CD4-positive, alpha-beta T cell treated with Interleukin-4 for 1 hour (primary cell): ENCODE measurements around the gene DOK1.

Experiments used
- DNase-seq, 2 donors: peaks; one replicate each; pipeline ENCODE4 v3.0.0-alpha.2; 2020 to 2022

The DOK1 gene

DNA sequence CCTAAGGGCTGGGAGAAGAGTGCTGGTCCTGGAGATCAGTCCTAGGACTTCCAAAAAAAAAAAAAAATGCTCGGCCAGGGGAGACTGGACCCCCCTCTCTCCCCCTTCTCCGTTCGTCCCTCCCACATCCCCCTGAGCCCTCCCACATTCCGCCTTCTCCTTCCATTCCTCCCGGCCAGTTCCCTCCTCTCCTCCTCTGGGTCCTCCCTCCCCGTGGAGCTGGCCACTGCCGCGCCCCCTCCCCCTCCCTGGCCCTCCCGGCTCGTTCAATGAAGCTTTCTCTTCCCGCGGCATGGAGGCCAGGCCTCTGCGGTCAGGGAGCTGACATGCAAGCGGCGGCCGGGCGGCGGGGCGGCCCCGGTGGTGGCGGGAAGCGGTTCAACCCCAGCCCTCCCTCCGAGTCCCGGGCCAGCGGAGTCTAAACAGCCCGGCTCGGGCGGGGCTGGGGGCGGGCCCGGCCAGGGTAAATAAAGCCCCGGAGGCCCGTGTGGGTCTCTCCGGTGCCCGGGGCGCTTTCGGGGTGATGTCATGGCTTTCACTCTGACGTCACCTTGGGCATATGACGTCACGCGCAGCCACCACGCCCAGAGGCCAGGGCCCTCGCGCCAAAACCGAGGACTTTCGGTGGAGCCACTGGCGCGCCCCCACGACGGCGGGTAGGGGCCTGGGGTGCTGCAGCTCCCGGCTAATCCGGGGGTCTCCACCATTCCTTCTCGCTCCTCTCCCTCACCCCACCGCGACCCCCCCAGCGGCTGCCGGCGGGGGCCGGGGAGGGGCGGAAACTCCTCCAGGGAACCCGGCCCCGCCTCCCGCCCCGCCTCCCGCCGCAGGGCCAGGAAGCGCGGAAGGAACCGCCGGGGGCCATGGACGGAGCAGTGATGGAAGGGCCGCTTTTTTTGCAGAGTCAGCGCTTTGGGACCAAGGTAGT is at the start of gene DOK1, which contains the start of gene LOXL3:
DOK1 (plus strand) TSS at position 829 of the 928 bp plus-strand sequence; CDS start at position 864, 35 bp downstream.
LOXL3 (minus strand) TSS at position 51 of the 928 bp plus-strand sequence. CDS start 1,308 bp downstream, outside the sequence.
- DNase-seq, result peak; percentile 79 to 86

DNA sequence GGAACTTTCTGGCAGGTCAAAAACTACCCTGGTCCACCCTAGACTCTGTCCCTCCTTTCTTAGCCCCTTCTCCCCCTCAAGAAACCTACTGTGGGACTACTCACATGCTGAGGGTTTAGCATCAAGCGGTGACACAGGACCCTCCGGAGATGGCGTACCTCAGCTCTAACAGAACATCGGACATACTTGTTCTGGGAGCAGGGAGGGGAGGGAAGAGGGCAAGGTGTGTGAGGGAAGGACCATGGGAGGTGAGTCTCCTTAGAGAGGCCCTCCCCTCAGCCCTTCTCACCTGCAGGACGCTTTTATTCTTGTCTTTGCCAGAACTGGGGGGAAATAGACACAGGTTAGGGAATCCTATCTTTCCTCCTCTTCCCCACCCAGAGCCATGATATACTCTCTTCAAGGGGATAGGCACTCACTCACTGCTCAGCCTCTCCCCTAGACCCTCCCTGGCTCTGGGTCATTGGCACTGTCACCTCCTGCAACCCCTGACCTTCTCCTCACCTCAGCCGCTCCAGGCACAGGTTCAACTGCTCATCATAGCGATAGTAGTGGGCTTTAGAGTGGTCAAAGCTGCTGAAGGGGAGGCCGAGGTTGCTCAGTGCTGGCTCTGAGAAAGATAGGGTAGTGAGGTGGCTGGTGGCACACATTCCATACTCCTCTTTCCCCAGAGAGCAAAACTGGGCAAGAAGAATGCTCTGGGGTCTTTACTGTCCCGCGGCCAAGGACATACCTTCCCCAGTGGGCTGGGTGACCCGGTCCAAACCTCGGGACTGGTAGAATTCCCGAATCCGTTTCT is 48.9 kb upstream of the DOK1 start:
- DNase-seq, result no peak

DNA sequence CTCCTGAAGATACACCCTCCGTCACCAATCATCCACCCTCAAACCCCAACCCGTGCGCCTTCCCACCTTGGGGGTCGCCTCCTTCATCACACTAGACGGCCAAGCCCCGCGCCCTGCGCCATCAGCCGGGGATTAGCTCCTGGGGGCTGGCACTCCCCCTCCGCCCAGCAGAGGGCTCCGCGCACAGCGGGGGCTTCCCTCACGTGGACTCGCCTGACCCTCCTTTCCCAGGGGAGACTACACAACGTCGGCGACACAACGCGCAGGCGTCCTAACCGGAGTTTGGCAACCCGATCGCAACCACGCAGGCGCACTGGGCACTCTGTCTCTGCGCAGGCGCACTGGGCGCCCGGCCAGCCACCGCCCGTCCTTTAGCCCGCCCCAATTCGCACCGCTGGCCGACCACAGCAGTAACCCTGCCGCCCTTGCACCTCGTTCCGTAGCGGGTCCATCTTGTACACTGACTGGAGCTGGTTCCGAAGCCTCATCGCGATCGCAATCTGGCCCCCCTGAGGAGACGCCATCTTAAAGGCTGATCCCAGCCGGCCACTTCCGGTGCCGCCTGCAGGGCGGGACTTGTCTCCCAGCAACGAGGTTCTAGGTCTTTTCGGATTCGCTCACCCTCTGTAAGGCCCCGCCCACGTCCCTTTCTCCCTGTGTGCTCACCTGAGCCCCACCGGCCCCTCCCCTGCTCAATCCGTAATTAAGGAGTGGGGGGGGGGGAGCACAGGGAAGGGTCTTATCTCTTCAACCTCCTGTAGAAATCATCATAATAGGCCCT is 47.2 kb upstream of the DOK1 start, which contains the start of gene PCGF1:
PCGF1 (minus strand) TSS at position 551 of the 781 bp plus-strand sequence; CDS start at position 524, 27 bp downstream.
- DNase-seq, result peak; percentile 98 to 99

DNA sequence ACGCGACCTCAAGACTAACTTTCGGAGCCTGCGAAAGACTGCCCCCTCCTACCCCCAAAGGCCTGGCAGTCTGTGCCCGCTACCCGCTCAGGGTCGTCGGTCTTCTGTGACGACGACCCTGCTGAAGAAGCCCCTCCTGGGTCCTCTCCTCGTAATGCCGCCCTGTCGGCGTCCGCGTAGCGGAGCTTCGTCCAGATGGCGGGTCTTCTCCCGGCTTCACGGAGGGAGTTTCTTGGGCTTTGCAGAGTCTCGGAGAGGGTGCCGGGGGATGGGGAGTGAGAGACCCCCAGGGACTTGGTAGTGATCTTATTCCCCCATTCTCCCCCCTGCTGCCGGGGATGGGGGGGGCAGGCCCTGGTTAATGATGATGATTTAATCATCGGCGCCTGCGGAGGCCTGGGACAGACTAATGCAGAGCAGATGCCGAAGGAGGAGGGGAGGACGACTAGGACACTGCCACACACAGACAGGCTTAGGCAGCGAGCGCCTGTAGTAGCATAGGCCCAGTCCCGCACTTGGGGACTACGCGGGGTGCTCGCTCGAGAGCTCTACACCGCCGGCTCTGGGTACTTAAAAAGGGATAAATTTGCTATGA is 46.5 kb upstream of the DOK1 start:
- DNase-seq, result peak in 1 of 2 donors; percentile 18

DNA sequence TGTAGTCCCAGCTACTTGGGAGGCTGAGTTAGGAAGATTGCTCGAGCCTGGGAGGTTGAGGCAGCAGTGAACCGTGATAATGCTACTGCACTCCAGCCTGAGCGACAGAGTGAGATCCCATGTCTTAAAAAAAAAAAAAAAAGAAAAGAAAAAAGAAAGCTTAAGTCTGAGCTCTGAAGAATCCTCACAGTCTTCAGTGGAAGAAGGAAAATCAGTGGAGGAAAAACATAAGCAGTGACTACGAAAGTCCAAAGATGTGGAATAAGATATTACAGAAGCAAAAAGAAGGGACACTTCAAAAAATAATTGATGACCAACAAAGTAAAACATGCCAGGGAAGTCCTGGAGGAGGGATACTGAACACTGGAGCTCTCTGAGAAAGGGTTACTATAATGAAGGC is 44.2 kb upstream of the DOK1 start:
- DNase-seq, result no peak

DNA sequence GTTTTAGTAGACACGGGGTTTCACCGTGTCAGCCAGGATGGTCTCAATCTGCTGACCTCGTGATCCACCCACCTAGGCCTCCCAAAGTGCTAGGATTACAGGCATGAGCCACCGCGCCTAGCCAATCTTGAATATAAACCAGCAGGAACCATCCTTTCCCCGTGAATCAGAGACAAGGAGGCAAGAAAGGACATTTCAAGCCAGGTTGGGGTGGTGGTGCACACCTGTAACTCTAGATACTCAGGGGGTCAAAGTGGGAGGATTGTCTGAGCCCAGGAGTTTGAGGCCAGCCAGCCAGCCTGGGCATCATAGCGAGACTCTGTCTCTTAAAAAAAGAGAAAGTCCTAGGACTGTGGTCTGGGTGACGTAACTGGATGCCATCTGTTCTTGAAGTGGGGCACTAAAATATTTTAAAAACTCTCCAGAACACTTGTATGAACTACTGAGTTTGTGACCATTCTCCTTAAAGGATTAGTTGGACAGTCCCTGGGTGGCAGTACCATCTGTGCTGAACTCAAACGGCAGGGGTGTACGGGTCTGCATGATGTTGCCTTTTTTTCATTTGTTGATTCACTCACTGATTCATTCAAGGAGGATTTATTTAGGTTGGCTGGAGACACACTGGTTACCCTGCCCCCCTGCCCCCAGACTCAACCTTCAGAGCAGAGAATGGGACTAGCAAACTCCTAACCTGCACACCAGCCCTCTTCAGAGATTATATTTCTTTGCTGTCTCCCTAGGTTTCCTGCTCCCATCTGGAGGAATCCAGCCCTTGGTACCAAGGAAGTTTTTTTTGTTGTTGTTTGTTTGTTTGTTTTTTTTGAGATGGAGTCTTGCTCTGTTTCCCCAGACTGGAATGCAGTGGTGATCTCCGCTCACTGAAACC is 43.2 kb upstream of the DOK1 start:
- no peak for DNase-seq

DNA sequence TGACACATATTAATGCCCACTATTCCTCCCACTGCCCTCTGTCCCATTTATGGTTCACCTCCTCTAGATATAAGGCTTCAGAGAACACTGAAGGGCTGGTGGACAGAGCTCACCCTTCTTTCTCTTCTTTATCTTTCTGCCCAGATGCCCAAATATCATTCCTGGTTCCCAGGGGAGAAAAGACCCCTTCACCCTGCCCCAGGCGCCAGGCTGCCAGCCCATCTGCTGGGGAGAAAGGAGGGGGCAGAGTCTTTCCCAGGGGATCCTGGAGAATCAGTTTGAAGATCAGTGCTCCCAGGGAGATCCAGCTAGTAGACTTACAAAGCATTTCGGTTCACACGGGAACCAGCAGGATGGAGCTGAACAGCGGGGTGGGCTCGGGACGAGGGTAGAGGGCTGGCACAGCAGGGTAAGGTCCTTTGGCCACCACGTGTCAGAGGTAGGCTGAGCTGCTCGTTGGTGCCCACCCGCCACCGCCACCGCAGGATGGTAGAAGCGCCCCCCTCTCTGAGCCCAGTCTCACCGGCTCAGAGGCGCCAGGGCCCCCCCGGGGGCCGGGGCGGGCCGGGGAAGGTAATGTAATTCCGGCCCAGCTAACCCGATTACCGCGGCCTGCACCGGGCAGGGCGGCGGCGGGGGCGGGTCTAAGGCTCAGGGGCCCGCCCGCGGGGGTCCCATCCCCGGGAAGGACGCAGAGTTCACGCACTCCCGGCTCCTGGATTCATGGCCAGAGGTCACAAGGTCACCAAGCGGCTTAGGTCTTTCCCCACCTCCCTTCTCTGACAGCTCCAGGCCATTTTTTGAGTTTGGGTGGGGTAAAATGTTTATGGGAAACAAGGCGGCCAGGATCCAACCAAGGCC is 41.5 kb upstream of the DOK1 start:
- no peak for DNase-seq

DNA sequence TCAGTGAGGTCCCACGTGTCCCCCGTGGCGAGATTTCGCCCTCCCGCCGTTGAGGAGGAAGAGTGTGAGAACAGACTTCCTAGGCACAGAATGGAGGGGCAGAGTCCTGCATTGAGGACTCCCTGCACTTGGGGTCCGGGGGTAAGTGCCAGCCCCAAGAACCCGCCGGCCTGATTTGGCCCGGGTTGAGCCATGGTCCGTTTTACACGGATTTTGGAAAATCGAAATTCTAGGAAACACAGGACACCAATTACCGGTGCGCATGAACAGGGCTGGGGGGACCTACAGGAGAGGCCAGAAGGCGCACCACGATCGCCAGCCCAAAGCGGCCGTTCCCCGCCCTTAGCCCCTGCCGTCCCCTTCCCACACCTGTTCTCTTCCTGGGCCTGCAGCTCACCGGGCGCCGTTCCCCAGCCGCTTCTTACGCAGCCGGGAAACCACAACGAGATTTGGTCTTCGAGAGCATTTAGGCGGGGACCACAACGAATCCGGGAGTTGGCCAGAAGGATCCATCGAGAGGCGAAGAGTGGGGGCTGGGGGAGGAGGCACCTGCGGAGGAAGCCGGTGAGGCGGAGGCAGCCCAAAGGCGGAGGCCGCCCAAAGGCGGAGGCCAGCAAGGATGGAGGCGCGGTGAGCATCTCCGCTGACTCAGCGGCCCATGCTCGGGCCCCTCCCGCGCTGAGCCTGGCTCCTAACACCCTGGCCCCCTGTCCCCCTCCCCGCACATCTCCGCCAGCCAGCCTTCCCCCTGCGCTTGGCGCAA is 40.7 kb upstream of the DOK1 start:
- peak in 1 of 2 donors; percentile 34 for DNase-seq

DNA sequence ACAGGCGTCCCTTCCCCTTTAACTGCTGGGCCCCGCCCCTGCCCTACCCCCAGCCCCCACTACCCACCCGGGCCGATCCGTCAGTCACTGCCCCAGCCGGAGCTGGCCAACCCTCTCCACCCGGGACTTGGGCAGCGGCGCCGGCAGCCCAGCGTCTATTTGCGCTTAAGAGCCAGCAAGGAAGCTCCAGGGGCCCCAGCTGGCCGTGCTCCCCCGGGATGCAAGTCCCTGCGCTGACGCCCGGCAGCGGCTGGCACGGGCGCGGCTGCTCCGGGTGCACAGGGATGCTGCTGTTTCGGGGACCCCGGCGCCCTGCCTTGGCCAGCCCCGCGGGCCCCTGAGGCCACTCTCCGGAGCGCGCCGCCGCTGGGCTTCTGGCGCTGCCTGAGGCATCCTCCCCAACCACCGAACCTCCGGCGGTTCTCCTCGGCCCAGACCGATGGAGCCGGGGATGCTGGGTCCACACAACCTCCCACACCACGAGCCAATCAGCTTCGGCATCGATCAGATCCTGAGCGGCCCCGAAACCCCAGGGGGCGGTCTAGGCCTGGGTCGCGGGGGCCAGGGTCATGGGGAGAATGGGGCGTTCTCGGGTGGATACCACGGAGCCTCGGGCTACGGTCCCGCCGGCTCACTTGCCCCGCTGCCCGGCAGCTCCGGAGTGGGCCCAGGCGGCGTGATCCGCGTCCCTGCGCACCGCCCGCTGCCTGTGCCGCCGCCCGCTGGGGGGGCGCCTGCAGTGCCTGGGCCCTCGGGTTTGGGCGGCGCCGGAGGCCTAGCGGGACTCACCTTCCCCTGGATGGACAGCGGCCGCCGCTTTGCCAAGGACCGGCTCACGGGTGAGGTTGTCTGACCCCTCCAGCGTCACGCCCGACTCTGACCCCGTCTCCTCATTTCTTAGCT is 39.9 kb upstream of the DOK1 start, which contains the start of gene TLX2:
TLX2 (plus strand) TSS at position 83 of the 903 bp plus-strand sequence; CDS start at position 440, 357 bp downstream.
- DNase-seq, result no peak

DNA sequence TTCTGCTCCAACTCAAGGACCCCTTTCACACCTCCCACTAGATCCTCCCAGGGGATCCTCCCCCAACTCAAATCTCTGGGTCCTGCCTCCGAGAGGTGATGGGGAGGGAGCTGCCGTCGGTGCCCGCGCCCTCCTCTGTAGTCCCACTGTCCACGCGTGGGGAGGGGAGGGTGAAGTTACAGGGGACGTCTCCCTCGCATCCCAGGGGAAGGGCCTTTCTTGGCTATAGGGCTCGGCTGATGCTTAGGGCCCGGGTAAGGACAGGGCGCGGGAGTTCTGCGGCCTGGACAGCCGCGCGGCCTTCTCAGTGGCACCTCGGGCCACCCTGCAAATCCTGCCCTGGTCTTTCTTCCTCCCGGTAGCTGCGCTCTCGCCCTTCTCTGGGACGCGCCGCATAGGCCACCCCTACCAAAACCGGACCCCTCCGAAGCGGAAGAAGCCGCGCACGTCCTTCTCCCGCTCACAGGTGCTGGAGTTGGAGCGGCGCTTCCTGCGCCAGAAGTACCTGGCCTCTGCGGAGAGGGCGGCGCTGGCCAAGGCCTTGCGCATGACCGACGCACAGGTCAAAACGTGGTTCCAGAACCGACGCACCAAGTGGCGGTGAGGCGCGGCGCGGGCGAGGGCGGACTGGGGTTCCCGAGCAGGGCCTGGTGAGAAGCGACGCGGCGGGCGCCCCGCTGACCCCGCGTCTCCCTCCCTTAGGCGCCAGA is 39.1 kb upstream of the DOK1 start:
- no peak for DNase-seq

DNA sequence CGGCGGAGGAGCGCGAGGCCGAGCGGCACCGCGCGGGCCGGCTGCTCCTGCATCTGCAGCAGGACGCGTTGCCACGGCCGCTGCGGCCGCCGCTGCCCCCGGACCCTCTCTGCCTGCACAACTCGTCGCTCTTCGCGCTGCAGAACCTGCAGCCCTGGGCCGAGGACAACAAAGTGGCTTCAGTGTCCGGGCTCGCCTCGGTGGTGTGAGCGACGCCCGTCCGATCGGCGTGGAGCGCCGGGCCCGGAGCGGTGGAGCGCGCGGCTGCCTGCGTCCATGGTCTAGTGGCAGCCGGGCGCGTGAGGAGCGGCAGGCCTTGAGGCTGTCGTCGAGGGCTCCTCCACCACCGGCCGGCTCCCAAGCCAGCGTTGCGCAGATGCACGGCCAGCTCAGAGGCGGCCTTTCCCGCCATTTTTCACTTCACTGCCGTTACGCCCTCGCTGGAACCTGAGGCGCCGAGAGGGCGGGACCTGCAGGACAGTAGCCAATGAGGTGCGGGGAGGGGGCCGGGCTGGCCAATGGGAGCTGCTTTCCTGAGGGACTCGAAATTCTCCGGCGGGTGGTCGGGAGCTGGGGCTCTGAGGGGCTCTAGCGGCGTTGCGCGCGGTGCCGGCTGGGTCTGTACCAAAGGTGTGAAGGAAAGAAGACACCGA is 38.4 kb upstream of the DOK1 start:
- peak; percentile 80 for DNase-seq

DNA sequence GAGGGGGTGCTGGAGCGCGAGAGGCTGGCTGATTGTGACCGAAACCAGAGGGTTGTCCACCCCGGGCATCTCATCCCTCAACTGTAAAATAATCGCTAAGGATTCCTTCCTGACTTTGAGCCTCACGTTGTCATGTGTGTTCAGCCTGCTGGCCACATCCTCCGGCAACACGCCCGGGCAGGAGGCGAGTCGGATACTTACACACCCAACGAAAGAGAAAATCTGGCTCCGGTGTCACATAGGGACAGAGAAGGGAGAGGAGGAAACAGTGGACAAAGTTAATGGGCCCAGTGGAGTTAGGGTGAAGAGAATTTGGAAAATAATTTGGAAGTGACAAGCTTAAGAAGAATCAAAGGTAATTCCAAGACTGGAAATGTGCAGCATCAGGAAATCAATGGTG is 37.9 kb upstream of the DOK1 start:
- no peak for DNase-seq

DNA sequence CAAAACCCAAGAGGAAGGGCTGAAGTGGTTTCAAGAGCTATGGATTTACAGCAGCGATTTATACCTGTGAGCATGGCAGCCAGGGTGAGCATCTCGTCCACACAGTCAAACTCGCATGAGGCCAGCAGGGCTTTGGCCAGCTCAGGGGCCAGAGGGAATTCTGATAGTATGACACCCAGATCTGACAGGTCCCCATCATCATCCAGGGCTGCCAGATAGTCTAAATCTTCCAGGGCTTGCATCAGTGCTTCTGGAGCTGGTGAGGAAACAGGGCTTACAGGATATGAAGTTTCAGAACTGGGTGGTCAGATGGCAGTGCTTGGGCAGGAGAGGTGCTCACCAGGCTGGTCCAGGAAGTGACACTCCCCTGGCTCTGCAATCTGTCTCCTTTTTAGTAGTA is 32.0 kb upstream of the DOK1 start:
- no peak for DNase-seq

DNA sequence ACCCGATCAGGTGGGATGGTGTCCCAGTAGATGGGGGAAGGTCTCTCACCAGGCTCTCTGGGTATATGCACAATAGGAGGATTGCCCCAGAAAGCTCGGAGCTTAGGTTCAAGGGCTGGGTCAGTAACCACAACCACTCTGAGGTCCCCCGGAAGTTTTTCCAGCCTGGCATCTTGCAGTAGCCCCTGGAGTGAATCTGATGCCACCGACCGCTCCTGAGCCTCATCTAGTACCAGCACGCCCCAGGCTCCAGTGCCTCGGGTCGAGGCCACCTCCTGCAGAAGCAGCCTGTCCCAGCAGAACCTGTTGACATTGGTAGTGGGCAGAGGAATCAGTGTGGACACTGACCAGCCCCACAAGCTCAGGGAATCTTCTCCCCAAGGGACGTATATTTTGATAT is 30.5 kb upstream of the DOK1 start:
- no peak for DNase-seq

DNA sequence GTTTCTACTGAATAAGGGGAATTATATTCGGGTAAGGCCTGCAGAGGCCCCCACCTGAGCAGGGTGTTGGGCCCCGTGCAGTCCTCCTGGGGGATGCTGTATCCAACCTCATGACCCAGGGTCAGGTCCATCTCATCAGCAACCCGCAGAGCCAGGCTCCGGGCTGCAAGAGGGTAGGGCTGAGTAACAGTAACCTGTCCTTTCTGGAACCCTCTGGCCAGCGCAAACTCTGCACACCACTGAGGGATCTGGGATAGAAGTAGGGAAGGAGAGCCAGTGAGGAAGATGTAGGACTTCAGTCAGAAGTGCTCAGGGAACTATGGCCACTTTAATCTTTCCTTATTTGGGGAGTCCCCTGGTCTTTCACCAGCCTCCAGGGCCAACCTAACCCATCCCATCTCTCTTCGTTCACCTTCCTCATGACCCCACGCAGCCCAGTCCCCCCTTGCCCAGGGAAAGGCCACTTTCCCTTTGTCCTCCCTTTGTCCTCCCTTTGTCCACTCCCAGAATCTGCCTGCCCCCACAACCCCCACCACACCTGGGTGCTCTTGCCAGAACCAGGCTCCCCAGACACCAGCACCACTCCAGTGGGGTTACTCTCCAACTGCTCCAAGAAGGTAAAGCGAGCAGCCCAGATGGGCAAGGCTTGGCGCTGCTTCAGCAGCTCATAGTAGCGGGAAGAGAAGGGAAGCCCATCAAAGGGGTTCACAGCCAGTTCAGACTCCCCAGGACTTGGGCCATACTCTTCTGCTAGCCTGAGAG is 29.4 kb upstream of the DOK1 start:
- DNase-seq, result no peak
